ENCODE results near the gene FAS.

DNA sequence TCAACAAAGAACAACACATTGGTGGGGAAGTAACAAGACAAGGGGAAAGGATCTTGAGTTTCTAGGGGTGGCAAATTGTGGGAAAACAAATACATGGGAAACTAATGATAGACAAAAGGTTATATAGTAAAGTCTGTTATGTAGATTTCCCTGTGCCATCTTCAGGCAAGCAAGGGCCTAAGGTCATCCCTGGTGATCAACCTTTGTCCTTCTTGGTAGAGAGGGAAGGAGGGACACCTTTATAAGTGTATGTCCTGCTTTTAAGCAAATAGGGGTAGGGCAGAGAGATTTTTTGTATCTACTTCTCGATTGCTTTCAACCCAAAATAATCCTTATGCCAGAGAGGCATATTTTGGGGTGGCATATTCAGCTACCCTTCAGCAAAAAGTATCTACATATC, 26.2 kb upstream of the FAS start:
- TF ChIP-seq, protein P1, sequence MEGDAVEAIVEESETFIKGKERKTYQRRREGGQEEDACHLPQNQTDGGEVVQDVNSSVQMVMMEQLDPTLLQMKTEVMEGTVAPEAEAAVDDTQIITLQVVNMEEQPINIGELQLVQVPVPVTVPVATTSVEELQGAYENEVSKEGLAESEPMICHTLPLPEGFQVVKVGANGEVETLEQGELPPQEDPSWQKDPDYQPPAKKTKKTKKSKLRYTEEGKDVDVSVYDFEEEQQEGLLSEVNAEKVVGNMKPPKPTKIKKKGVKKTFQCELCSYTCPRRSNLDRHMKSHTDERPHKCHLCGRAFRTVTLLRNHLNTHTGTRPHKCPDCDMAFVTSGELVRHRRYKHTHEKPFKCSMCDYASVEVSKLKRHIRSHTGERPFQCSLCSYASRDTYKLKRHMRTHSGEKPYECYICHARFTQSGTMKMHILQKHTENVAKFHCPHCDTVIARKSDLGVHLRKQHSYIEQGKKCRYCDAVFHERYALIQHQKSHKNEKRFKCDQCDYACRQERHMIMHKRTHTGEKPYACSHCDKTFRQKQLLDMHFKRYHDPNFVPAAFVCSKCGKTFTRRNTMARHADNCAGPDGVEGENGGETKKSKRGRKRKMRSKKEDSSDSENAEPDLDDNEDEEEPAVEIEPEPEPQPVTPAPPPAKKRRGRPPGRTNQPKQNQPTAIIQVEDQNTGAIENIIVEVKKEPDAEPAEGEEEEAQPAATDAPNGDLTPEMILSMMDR (conservative IDR thresholded peaks at IDR 0.05; ENCODE audit: low read length), result no peak
- TF ChIP-seq EZH2phosphoT487 (IDR thresholded peaks at IDR 0.05; ENCODE audit: borderline replicate concordance), result no peak

Measured in Loucy (cell line).